K562 (cell line): ENCODE data around the gene IRF1.

Source experiments
- BHLHE40 ChIP-seq: IDR thresholded peaks from 2 replicates; pipeline ENCODE4 v1.6.1; 2011; ENCODE audit warnings: low read length, improper control_type of control experiment
- EP300 ChIP-seq: IDR thresholded peaks from 2 replicates; pipeline ENCODE4 v1.6.1; 2012; ENCODE audit warnings: low read length, improper control_type of control experiment
- KLF13 ChIP-seq: fragments of 450-650 bp; IDR thresholded peaks from 2 replicates; pipeline ENCODE4 v1.6.1; 2016; ENCODE audit warnings: missing genetic modification characterization, low read depth, mild to moderate bottlenecking, missing compliant biosample characterization, moderate library complexity, borderline replicate concordance

DNA sequence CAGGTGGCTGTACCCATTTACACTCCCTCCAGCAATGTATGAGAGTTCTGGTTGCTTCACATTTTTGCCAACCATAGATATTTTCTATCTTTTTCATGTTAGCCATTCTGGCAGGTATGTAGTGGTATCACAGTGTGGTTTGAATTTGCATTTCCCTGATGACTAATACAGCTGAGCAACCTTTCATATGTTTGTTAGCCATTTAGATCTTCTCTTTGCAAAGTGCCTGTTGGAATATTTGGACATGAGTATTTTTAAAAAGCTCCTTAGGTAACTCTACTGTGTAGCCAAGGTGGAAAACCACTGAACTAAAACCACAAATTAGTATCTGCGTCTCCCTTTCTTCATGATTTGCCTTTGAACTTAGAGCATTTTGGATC, 31.9 kb downstream of the IRF1 start:
- TF ChIP-seq KLF13 (no peak), EP300 (no peak), BHLHE40 (no peak)
